Measurements from ENCODE around the gene KATNB1. TPM values are rescaled to one million over a fixed set of nuclear protein-coding genes. Genes with fewer than 3 reads are reported as not detected.
A peak's percentile ranks its signal among the peaks of the same experiment; 100 is the strongest.
"Not testable (repeated sequence)": the region's sequence is repeated elsewhere in the genome, so short reads cannot be mapped to it uniquely, and the experiment has no call there.

The KATNB1 gene
- total and polyA plus RNA-seq, 4 donors: 7.0 to 16.2 (median 12.8) TPM

- DNase-seq: peak in 1 of 2 donors; percentile 46
- ATAC-seq (ENCODE audit: low FRiP score); H3K36me3 ChIP-seq (ENCODE audit: control insufficient read depth in 1 of 2, insufficient read depth in 2 of 2, low read length in 1 of 2); H3K27ac ChIP-seq (ENCODE audit: low read depth in 1 of 2, low read length in 2 of 2); H3K4me3 ChIP-seq (ENCODE audit: low read length in 2 of 2); intact Hi-C loops (cut with DNase I); H3K9me3 ChIP-seq (ENCODE audit: control insufficient read depth, low read length); H3K27me3 ChIP-seq (ENCODE audit: control insufficient read depth in 1 of 2, insufficient read depth in 2 of 2, low read length in 1 of 2); H3K4me1 ChIP-seq (ENCODE audit: control insufficient read depth in 1 of 2, insufficient read depth in 2 of 2, low read length in 2 of 2): not testable (repeated sequence)
- WGBS, 2 donors: 91 to 93% methylated on average over 11 of the region's 11 CpGs
Measured at GRCh38 chr16:57782607-57783055, 47.1 kb downstream of the KATNB1 start.

GRCh38 chr16:57783116-57783515 lies 47.5 kb downstream of the KATNB1 start:
- Histone ChIP-seq H3K27ac (ENCODE audit: low read depth in 1 of 2, low read length in 2 of 2) (no peak overlapping the region), H3K9me3 (ENCODE audit: control insufficient read depth, low read length) (no peaks in the 10 kb centered on the region), H3K4me1 (ENCODE audit: control insufficient read depth in 1 of 2, insufficient read depth in 2 of 2, low read length in 2 of 2) (no peaks in the 10 kb centered on the region), H3K36me3 (ENCODE audit: control insufficient read depth in 1 of 2, insufficient read depth in 2 of 2, low read length in 1 of 2) (peaks cover 3 to 5% of the 10 kb centered on the region in 2 donors), H3K4me3 (ENCODE audit: low read length in 2 of 2) (no peak overlapping the region), H3K27me3 (ENCODE audit: control insufficient read depth in 1 of 2, insufficient read depth in 2 of 2, low read length in 1 of 2) (no peaks in the 10 kb centered on the region)
- ATAC-seq (ENCODE audit: low FRiP score): no peak
- WGBS, 2 donors: 88% methylated on average over 4 of the region's 4 CpGs
- intact Hi-C loops (cut with DNase I): no loop called here
- peak in 1 of 2 donors; percentile 12 for DNase-seq

DNA sequence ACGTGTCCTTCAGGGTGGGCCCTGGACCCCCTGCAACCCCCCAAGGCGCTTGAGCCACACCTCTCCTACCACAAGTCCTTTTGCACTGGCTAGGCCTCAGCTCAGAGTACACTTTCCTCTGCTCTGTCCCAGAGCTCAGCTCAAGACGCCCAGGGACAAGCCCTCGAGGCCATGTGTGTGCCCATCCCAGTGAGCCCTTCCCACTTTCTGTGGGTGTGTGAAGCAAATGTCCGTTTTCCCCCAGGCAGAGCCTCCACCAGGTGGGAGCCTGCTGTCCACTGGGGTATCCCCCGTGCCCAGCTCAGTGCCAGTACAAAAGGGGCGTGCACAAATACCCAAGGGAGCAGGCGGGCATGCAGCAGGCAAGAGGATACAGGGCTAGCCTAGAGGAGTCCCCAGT lies 48.3 kb downstream of the KATNB1 start:
- Histone ChIP-seq H3K9me3 (ENCODE audit: control insufficient read depth, low read length) (no peaks in the 10 kb centered on the region), H3K27me3 (ENCODE audit: control insufficient read depth in 1 of 2, insufficient read depth in 2 of 2, low read length in 1 of 2) (no peaks in the 10 kb centered on the region), H3K27ac (ENCODE audit: low read depth in 1 of 2, low read length in 2 of 2) (no peak overlapping the region), H3K4me3 (ENCODE audit: low read length in 2 of 2) (no peak overlapping the region), H3K4me1 (ENCODE audit: control insufficient read depth in 1 of 2, insufficient read depth in 2 of 2, low read length in 2 of 2) (no peaks in the 10 kb centered on the region), H3K36me3 (ENCODE audit: control insufficient read depth in 1 of 2, insufficient read depth in 2 of 2, low read length in 1 of 2) (peaks cover 3 to 5% of the 10 kb centered on the region in 2 donors)
- intact Hi-C loops (cut with DNase I): no loop called here
- ATAC-seq (ENCODE audit: low FRiP score): no peak
- WGBS, 2 donors: 90 to 92% methylated on average over 8 of the region's 8 CpGs
- DNase-seq: peak in 1 of 2 donors; percentile 57

DNA sequence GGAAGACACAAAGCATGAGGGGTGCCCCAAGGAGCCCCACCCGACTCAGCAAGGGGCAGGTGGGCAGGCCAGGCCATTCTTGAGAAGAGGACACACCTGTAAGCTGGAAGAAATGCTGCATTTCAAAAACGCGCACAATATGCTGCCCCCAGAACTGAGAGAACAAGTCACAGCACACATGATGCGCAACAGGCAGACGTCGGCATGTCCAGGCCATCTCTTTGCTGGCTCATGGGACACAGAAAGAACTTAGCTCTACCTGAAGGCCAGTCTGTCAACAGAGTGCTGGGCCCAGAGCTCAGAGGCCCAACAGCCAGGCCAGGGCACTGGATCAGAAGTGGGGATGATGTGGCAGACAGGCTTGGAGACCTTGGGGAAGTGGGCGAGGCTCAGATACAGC lies 48.8 kb downstream of the KATNB1 start:
- no peak overlapping the region for H3K27ac ChIP-seq (ENCODE audit: low read depth in 1 of 2, low read length in 2 of 2)
- H3K9me3 ChIP-seq (ENCODE audit: control insufficient read depth, low read length): no peaks in the 10 kb centered on the region
- no peak for DNase-seq
- H3K27me3 ChIP-seq (ENCODE audit: control insufficient read depth in 1 of 2, insufficient read depth in 2 of 2, low read length in 1 of 2): no peaks in the 10 kb centered on the region
- no peak overlapping the region for H3K4me3 ChIP-seq (ENCODE audit: low read length in 2 of 2)
- ATAC-seq (ENCODE audit: low FRiP score): no peak
- intact Hi-C loops (cut with DNase I): no loop called here
- WGBS, 2 donors: 94 to 95% methylated on average over 7 of the region's 7 CpGs
- no peaks in the 10 kb centered on the region for H3K4me1 ChIP-seq (ENCODE audit: control insufficient read depth in 1 of 2, insufficient read depth in 2 of 2, low read length in 2 of 2)
- H3K36me3 ChIP-seq (ENCODE audit: control insufficient read depth in 1 of 2, insufficient read depth in 2 of 2, low read length in 1 of 2): peaks cover 3 to 6% of the 10 kb centered on the region in 2 donors

GRCh38 chr16:57785385-57785784 lies 49.8 kb downstream of the KATNB1 start:
- 93 to 95% methylated on average over 10 of the region's 10 CpGs for WGBS, 2 donors
- no peaks in the 10 kb centered on the region for H3K27me3 ChIP-seq (ENCODE audit: control insufficient read depth in 1 of 2, insufficient read depth in 2 of 2, low read length in 1 of 2)
- H3K4me3 ChIP-seq (ENCODE audit: low read length in 2 of 2): no peak overlapping the region
- no peaks in the 10 kb centered on the region for H3K9me3 ChIP-seq (ENCODE audit: control insufficient read depth, low read length)
- ATAC-seq (ENCODE audit: low FRiP score) (no peak), DNase-seq (no peak)
- H3K4me1 ChIP-seq (ENCODE audit: control insufficient read depth in 1 of 2, insufficient read depth in 2 of 2, low read length in 2 of 2): no peaks in the 10 kb centered on the region
- H3K27ac ChIP-seq (ENCODE audit: low read depth in 1 of 2, low read length in 2 of 2): no peak overlapping the region
- peaks cover 3 to 6% of the 10 kb centered on the region in 2 donors for H3K36me3 ChIP-seq (ENCODE audit: control insufficient read depth in 1 of 2, insufficient read depth in 2 of 2, low read length in 1 of 2)
- intact Hi-C loops (cut with DNase I): no loop called here

DNA sequence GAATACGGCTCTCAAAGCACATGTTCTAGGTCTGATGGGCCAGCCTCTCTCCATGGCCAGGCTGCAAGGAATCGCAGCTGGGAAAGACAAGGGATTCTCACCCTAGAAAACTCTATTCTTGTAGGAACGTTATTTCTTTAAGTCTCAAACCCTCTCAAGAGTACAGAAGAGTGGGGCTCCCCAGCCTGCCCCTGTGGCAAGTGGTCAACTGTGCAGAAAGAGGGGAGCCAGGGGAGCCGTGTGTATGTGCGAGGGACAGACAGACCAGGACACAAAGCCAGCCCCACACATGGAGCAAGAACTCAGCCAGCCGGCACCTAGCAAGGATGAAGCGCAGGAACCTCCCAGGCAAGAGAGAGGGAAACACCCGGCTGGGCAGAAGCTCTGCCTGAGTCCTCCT lies 50.4 kb downstream of the KATNB1 start:
- Histone ChIP-seq H3K27me3 (ENCODE audit: control insufficient read depth in 1 of 2, insufficient read depth in 2 of 2, low read length in 1 of 2) (no peaks in the 10 kb centered on the region), H3K36me3 (ENCODE audit: control insufficient read depth in 1 of 2, insufficient read depth in 2 of 2, low read length in 1 of 2) (peaks cover 3 to 6% of the 10 kb centered on the region in 2 donors), H3K4me1 (ENCODE audit: control insufficient read depth in 1 of 2, insufficient read depth in 2 of 2, low read length in 2 of 2) (no peaks in the 10 kb centered on the region), H3K27ac (ENCODE audit: low read depth in 1 of 2, low read length in 2 of 2) (no peak overlapping the region), H3K9me3 (ENCODE audit: control insufficient read depth, low read length) (no peaks in the 10 kb centered on the region), H3K4me3 (ENCODE audit: low read length in 2 of 2) (no peak overlapping the region)
- 89 to 95% methylated on average over 8 of the region's 8 CpGs for WGBS, 2 donors
- DNase-seq: no peak
- no peak for ATAC-seq (ENCODE audit: low FRiP score)
- intact Hi-C loops (cut with DNase I): no loop called here

- peaks cover 3 to 6% of the 10 kb centered on the region in 2 donors for H3K36me3 ChIP-seq (ENCODE audit: control insufficient read depth in 1 of 2, insufficient read depth in 2 of 2, low read length in 1 of 2)
- H3K4me1 ChIP-seq (ENCODE audit: control insufficient read depth in 1 of 2, insufficient read depth in 2 of 2, low read length in 2 of 2): no peaks in the 10 kb centered on the region
- H3K27ac ChIP-seq (ENCODE audit: low read depth in 1 of 2, low read length in 2 of 2): no peak overlapping the region
- H3K27me3 ChIP-seq (ENCODE audit: control insufficient read depth in 1 of 2, insufficient read depth in 2 of 2, low read length in 1 of 2): no peaks in the 10 kb centered on the region
- DNase-seq (no peak), ATAC-seq (ENCODE audit: low FRiP score) (peak; percentile 60)
- 75 to 79% methylated on average over 26 of the region's 26 CpGs for WGBS, 2 donors
- H3K9me3 ChIP-seq (ENCODE audit: control insufficient read depth, low read length): no peaks in the 10 kb centered on the region
- intact Hi-C loops (cut with DNase I): no loop called here
- no peak overlapping the region for H3K4me3 ChIP-seq (ENCODE audit: low read length in 2 of 2)
Measured at GRCh38 chr16:57786632-57787518, 51.3 kb downstream of the KATNB1 start.

DNA sequence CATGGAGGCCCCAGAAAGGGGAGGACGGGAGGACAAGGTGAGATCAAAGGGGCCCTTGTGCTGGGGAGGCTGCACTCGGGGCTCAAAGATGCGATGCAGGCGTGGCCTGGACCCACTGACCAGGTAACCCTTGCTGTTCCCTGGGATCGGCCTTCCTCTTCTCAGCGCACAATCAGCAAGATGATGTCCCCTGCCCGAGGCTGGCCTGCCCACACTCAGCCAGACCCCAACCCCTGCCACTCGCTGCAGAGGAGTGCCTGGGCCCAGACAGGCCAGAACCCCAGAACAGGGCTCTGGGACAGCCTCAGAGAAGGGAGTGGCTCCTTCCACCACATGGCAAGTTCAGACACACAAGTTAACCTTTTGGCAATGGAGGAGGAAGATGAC lies 51.9 kb downstream of the KATNB1 start:
- intact Hi-C loops (cut with DNase I): no loop called here
- ATAC-seq (ENCODE audit: low FRiP score): no peak
- WGBS, 2 donors: 85 to 86% methylated on average over 8 of the region's 8 CpGs
- H3K36me3 ChIP-seq (ENCODE audit: control insufficient read depth in 1 of 2, insufficient read depth in 2 of 2, low read length in 1 of 2): peaks cover 3 to 6% of the 10 kb centered on the region in 2 donors
- H3K4me3 ChIP-seq (ENCODE audit: low read length in 2 of 2): no peak overlapping the region
- H3K4me1 ChIP-seq (ENCODE audit: control insufficient read depth in 1 of 2, insufficient read depth in 2 of 2, low read length in 2 of 2): no peaks in the 10 kb centered on the region
- no peaks in the 10 kb centered on the region for H3K9me3 ChIP-seq (ENCODE audit: control insufficient read depth, low read length)
- no peaks in the 10 kb centered on the region for H3K27me3 ChIP-seq (ENCODE audit: control insufficient read depth in 1 of 2, insufficient read depth in 2 of 2, low read length in 1 of 2)
- no peak overlapping the region for H3K27ac ChIP-seq (ENCODE audit: low read depth in 1 of 2, low read length in 2 of 2)
- no peak for DNase-seq

- H3K27ac ChIP-seq (ENCODE audit: low read depth in 1 of 2, low read length in 2 of 2): no peak overlapping the region
- DNase-seq: no peak
- ATAC-seq (ENCODE audit: low FRiP score): no peak
- H3K4me3 ChIP-seq (ENCODE audit: low read length in 2 of 2): no peak overlapping the region
- intact Hi-C loops (cut with DNase I): no loop called here
- no peaks in the 10 kb centered on the region for H3K9me3 ChIP-seq (ENCODE audit: control insufficient read depth, low read length)
- H3K36me3 ChIP-seq (ENCODE audit: control insufficient read depth in 1 of 2, insufficient read depth in 2 of 2, low read length in 1 of 2): peaks cover 3 to 6% of the 10 kb centered on the region in 2 donors
- no peaks in the 10 kb centered on the region for H3K27me3 ChIP-seq (ENCODE audit: control insufficient read depth in 1 of 2, insufficient read depth in 2 of 2, low read length in 1 of 2)
- 71 to 79% methylated on average over 14 to 17 of the region's 17 CpGs for WGBS, 2 donors
- H3K4me1 ChIP-seq (ENCODE audit: control insufficient read depth in 1 of 2, insufficient read depth in 2 of 2, low read length in 2 of 2): no peaks in the 10 kb centered on the region
Measured at GRCh38 chr16:57788252-57788841, 52.8 kb downstream of the KATNB1 start.

Measured in aorta (tissue), 5 donors.